NOMO-1 treated with dmso at 0.1 percent for 144 hours (cell line): ENCODE measurements around the gene NPPC.

Source experiments
- DNase-seq: peaks from one replicate; lab custom pipeline; 2025; ENCODE audit not compliant: unreplicated experiment; lab: John Stamatoyannopoulos, UW

NPPC gene

GRCh38 chr2:231935815-231936214 lies 9.6 kb upstream of the NPPC start:
- no peak for DNase-seq

- no peak for DNase-seq
Measured at GRCh38 chr2:231935207-231935524, 9.0 kb upstream of the NPPC start.

GRCh38 chr2:231934441-231935206 lies 8.4 kb upstream of the NPPC start:
- DNase-seq, result no peak

GRCh38 chr2:231933916-231934401 lies 7.8 kb upstream of the NPPC start:
- DNase-seq, result no peak

- no peak for DNase-seq
Measured at GRCh38 chr2:231932985-231933915, 7.1 kb upstream of the NPPC start.

GRCh38 chr2:231932711-231932970 lies 6.4 kb upstream of the NPPC start:
- DNase-seq, result no peak

GRCh38 chr2:231931481-231931915 lies 5.3 kb upstream of the NPPC start:
- DNase-seq, result no peak

GRCh38 chr2:231930593-231931281 lies 4.5 kb upstream of the NPPC start:
- DNase-seq, result no peak

GRCh38 chr2:231929961-231930592 lies 3.9 kb upstream of the NPPC start:
- DNase-seq, result no peak

GRCh38 chr2:231928901-231929725 lies 2.9 kb upstream of the NPPC start:
- no peak for DNase-seq

- no peak for DNase-seq
Measured at GRCh38 chr2:231928481-231928880, 2.3 kb upstream of the NPPC start.

GRCh38 chr2:231927566-231927890 lies 1.3 kb upstream of the NPPC start:
- DNase-seq, result no peak

GRCh38 chr2:231926761-231927565 lies 767 bp upstream of the NPPC start:
- DNase-seq, result peak; percentile 27

GRCh38 chr2:231925303-231926179 lies 655 bp downstream of the NPPC start:
- DNase-seq, result peak; percentile 32

- DNase-seq, result no peak
Measured at GRCh38 chr2:231924889-231925275, 1.3 kb downstream of the NPPC start.

- DNase-seq, result no peak
Measured at GRCh38 chr2:231923951-231924888, 2.0 kb downstream of the NPPC start.

- no peak for DNase-seq
Measured at GRCh38 chr2:231923010-231923344, 3.2 kb downstream of the NPPC start.
